A549 (cell line): ENCODE data around the gene TCEANC2.

Experiments
- CBX2 ChIP-seq: fragments of 200-600 bp; sonication (generic); IDR thresholded peaks from 2 replicates; pipeline ENCODE4 v1.6.1; 2016; ENCODE audit warnings: low read depth, mild to moderate bottlenecking, borderline replicate concordance
- HDAC2 ChIP-seq: fragments of 200-600 bp; sonication (generic); IDR thresholded peaks from 2 replicates; pipeline ENCODE4 v1.6.1; 2016
- MAFK ChIP-seq: fragments of 450-650 bp; IDR thresholded peaks from 2 replicates; pipeline ENCODE4 v1.6.1; 2014; ENCODE audit not compliant: partially characterized antibody
- POLR2A ChIP-seq: IDR thresholded peaks from 2 replicates; pipeline ENCODE4 v1.6.1; 2012; ENCODE audit warnings: mild to moderate bottlenecking, low read length
- RCOR1 ChIP-seq: fragments of 150-350 bp; IDR thresholded peaks from 2 replicates; pipeline ENCODE4 v1.6.1; 2014; ENCODE audit warnings: antibody characterized with exemption, low read length, low read depth
- TF ChIP-seq, protein P1 (sequence below): fragments of >200 bp; sonication (Bioruptor Twin); formaldehyde crosslinking; IDR thresholded peaks from 3 replicates; pipeline ENCODE4 v1.5.1; 2016
- TF ChIP-seq, protein P2 (sequence below): IDR thresholded peaks from 2 replicates; pipeline ENCODE4 v1.6.1; 2012

DNA sequence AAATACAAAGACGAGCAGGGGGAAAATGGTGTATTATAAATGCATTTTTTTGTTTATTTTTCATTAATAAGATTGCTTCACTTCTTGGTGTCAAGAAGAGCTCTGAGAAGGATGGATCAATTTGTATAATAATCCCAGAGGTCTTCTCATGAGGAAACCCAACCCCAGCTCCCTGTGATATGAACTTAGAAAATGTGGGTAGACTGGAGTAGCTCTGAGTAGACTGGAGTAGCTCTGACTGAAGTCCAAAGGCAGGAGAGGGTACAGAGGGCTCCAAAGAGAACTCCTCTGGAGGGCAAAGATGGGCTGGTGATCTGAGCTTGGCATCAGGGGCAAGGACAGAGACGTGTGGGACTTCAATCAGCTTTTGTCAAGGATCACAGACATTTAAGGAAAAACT is 78.0 kb downstream of the TCEANC2 start:
- no peak for TF ChIP-seq POLR2A
- no peak for TF ChIP-seq MAFK
- TF ChIP-seq RCOR1, result no peak
- TF ChIP-seq, protein P1, sequence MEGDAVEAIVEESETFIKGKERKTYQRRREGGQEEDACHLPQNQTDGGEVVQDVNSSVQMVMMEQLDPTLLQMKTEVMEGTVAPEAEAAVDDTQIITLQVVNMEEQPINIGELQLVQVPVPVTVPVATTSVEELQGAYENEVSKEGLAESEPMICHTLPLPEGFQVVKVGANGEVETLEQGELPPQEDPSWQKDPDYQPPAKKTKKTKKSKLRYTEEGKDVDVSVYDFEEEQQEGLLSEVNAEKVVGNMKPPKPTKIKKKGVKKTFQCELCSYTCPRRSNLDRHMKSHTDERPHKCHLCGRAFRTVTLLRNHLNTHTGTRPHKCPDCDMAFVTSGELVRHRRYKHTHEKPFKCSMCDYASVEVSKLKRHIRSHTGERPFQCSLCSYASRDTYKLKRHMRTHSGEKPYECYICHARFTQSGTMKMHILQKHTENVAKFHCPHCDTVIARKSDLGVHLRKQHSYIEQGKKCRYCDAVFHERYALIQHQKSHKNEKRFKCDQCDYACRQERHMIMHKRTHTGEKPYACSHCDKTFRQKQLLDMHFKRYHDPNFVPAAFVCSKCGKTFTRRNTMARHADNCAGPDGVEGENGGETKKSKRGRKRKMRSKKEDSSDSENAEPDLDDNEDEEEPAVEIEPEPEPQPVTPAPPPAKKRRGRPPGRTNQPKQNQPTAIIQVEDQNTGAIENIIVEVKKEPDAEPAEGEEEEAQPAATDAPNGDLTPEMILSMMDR, result no peak
- TF ChIP-seq CBX2, result no peak
- no peak for TF ChIP-seq HDAC2
- TF ChIP-seq, protein P2, sequence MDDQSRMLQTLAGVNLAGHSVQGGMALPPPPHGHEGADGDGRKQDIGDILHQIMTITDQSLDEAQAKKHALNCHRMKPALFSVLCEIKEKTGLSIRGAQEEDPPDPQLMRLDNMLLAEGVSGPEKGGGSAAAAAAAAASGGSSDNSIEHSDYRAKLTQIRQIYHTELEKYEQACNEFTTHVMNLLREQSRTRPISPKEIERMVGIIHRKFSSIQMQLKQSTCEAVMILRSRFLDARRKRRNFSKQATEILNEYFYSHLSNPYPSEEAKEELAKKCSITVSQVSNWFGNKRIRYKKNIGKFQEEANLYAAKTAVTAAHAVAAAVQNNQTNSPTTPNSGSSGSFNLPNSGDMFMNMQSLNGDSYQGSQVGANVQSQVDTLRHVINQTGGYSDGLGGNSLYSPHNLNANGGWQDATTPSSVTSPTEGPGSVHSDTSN, result no peak
